HL-60 (cell line): ENCODE data around the gene TBL1X.

Experiments
- CTCF ChIP-seq: IDR thresholded peaks from one replicate; pipeline ENCODE4 v1.5.1; 2011; ENCODE audit warnings: low read length, control low read depth, inconsistent platforms; ENCODE audit not compliant: insufficient read depth
- POLR2AphosphoS5 ChIP-seq: IDR thresholded peaks from 2 replicates; pipeline ENCODE4 v1.6.1; 2012; ENCODE audit warnings: low read depth

GRCh38 chrX:9708086-9708485 lies 243.2 kb downstream of the TBL1X start:
- TF ChIP-seq POLR2AphosphoS5 (no peak), CTCF (no peak)
